OCI-LY3 (cell line): ENCODE measurements around the gene SPI1.

Source experiments
- H2AFZ ChIP-seq: fragments of 200-600, 300-600 bp; shearing (Covaris generic); 2 replicates; pipeline ENCODE4 v1.6.0; 2014; ENCODE audit warnings: antibody characterized with exemption, low read depth, low read length
- H3K27ac ChIP-seq: fragments of 200-600, 300-600 bp; sonication (generic); 2 replicates; pipeline ENCODE4 v1.5.1; 2014; ENCODE audit warnings: mild to moderate bottlenecking, low read length, moderate library complexity, mixed read lengths
- H3K27me3 ChIP-seq: fragments of 200-600, 300-600 bp; sonication (generic); 2 replicates; pipeline ENCODE4 v1.6.1; 2014; ENCODE audit warnings: low read depth, low read length, mixed read lengths
- H3K36me3 ChIP-seq: fragments of 200-600, 300-600 bp; sonication (generic); replicated peaks from 2 replicates; pipeline ENCODE3; 2014; ENCODE audit warnings: low read depth, low read length, mixed read lengths
- H3K4me1 ChIP-seq: fragments of 300-600, 200-600 bp; sonication (generic); 2 replicates; pipeline ENCODE4 v1.6.1; 2014; ENCODE audit warnings: low read length, mixed read lengths
- H3K4me2 ChIP-seq: fragments of 200-600, 300-600 bp; sonication (generic); 2 replicates; pipeline ENCODE4 v1.6.1; 2014; ENCODE audit warnings: low read length, mixed read lengths
- H3K4me3 ChIP-seq: fragments of 300-600, 200-600 bp; sonication (generic); 2 replicates; pipeline ENCODE4 v1.5.1; 2014; ENCODE audit warnings: antibody characterized with exemption, mild to moderate bottlenecking, low read length, moderate library complexity
- H3K79me2 ChIP-seq: fragments of 300-600, 200-600 bp; shearing (Covaris generic); 2 replicates; pipeline ENCODE4 v1.6.1; 2014; ENCODE audit warnings: mild to moderate bottlenecking, low read length, mixed read lengths
- H3K9ac ChIP-seq: fragments of 300-600, 200-600 bp; shearing (Covaris generic); 2 replicates; pipeline ENCODE4 v1.6.0; 2014; ENCODE audit warnings: mild to moderate bottlenecking, low read length, moderate library complexity
- H3K9me3 ChIP-seq: fragments of 200-600, 300-600 bp; shearing (Covaris generic); 2 replicates; pipeline ENCODE4 v1.6.1; 2014; ENCODE audit warnings: low read length, mixed read lengths; ENCODE audit not compliant: insufficient read depth
- H4K20me1 ChIP-seq: fragments of 200-600, 300-600 bp; sonication (generic); 2 replicates; pipeline ENCODE4 v1.6.1; 2016; ENCODE audit warnings: low read length, mixed read lengths; ENCODE audit not compliant: insufficient read depth
- CTCF ChIP-seq: fragments of 200-600, 300-600 bp; sonication (generic); IDR thresholded peaks from 2 replicates; pipeline ENCODE4 v1.5.1; 2014; ENCODE audit warnings: antibody characterized with exemption, low read length, low read depth
- EZH2phosphoT487 ChIP-seq: fragments of 200-600 bp; shearing (Covaris generic); IDR thresholded peaks from 2 replicates; pipeline ENCODE4 v1.6.1; 2018; ENCODE audit warnings: antibody characterized with exemption, mixed run types, low read depth

The SPI1 gene

GRCh38 chr11:47387944-47388696, 9.8 kb upstream of the SPI1 start:
- Histone ChIP-seq H3K79me2 (no peaks in the 10 kb centered on the region), H3K4me1 (peaks cover 19% of the 10 kb centered on the region), H2AFZ (no peak overlapping the region), H3K27me3 (no peaks in the 10 kb centered on the region), H3K4me3 (no peak overlapping the region), H3K9me3 (no peaks in the 10 kb centered on the region), H4K20me1 (no peaks in the 10 kb centered on the region), H3K27ac (no peak overlapping the region), H3K36me3 (no peaks in the 10 kb centered on the region), H3K9ac (no peak overlapping the region), H3K4me2 (no peak overlapping the region)
- no peak for TF ChIP-seq EZH2phosphoT487
- TF ChIP-seq CTCF: no peak

GRCh38 chr11:47384498-47384897, 6.2 kb upstream of the SPI1 start:
- H2AFZ ChIP-seq: no peak overlapping the region
- no peaks in the 10 kb centered on the region for H3K4me1 ChIP-seq
- TF ChIP-seq EZH2phosphoT487 (no peak), CTCF (no peak)
- H3K4me3 ChIP-seq: no peak overlapping the region
- no peak overlapping the region for H3K27ac ChIP-seq
- H3K9ac ChIP-seq: no peak overlapping the region
- no peaks in the 10 kb centered on the region for H3K36me3 ChIP-seq
- no peaks in the 10 kb centered on the region for H3K9me3 ChIP-seq
- no peaks in the 10 kb centered on the region for H4K20me1 ChIP-seq
- H3K79me2 ChIP-seq: no peaks in the 10 kb centered on the region
- H3K4me2 ChIP-seq: no peak overlapping the region
- no peaks in the 10 kb centered on the region for H3K27me3 ChIP-seq

- Histone ChIP-seq H3K27ac (no peak overlapping the region), H3K9me3 (no peaks in the 10 kb centered on the region), H2AFZ (no peak overlapping the region), H3K27me3 (no peaks in the 10 kb centered on the region), H3K4me3 (no peak overlapping the region), H3K9ac (no peak overlapping the region), H3K79me2 (peaks cover 9% of the 10 kb centered on the region), H4K20me1 (no peaks in the 10 kb centered on the region), H3K4me1 (peaks cover 9% of the 10 kb centered on the region), H3K36me3 (no peaks in the 10 kb centered on the region), H3K4me2 (no peak overlapping the region)
- TF ChIP-seq EZH2phosphoT487 (no peak), CTCF (no peak)
These were observed 4.7 kb upstream of the SPI1 start for GRCh38 chr11:47383071-47383470.

GRCh38 chr11:47380078-47380477, 1.7 kb upstream of the SPI1 start:
- Histone ChIP-seq H3K27me3 (no peaks in the 10 kb centered on the region), H3K4me2 (no peak overlapping the region), H3K9ac (no peak overlapping the region), H3K4me3 (no peak overlapping the region), H3K27ac (no peak overlapping the region), H2AFZ (no peak overlapping the region), H3K9me3 (no peaks in the 10 kb centered on the region), H4K20me1 (no peaks in the 10 kb centered on the region), H3K79me2 (peaks cover 32% of the 10 kb centered on the region), H3K36me3 (no peaks in the 10 kb centered on the region), H3K4me1 (peaks cover 22% of the 10 kb centered on the region)
- TF ChIP-seq CTCF: no peak
- no peak for TF ChIP-seq EZH2phosphoT487
